NCI-H748 (cell line): Measurements from ENCODE around the gene SMIM27.
"Not testable (repeated sequence)": the region's sequence is repeated elsewhere in the genome, so short reads cannot be mapped to it uniquely, and the experiment has no call there.

Experiments used
- DNase-seq: peaks from one replicate; lab custom pipeline; 2025; ENCODE audit not compliant: unreplicated experiment; lab: John Stamatoyannopoulos, UW

Gene SMIM27

GRCh38 chr9:32552172-32552872 is at the start of gene SMIM27, which contains the start of gene TOPORS:
TSS of gene SMIM27 (plus strand) at chr9:32552327. CDS start at chr9:32552435, 108 bp downstream.
TSS of gene TOPORS (minus strand) at chr9:32552586. CDS start at chr9:32552436, 150 bp downstream.
- DNase-seq: peak; percentile 96

- DNase-seq: no peak
Observed at GRCh38 chr9:32502464-32502863, 49.7 kb upstream of the SMIM27 start.

- no peak for DNase-seq
Observed at GRCh38 chr9:32503008-32503407, 49.1 kb upstream of the SMIM27 start.

GRCh38 chr9:32508728-32509127 is 43.4 kb upstream of the SMIM27 start:
- no peak for DNase-seq

GRCh38 chr9:32516241-32516640 is 35.9 kb upstream of the SMIM27 start:
- DNase-seq: no peak

- DNase-seq: no peak
Observed at GRCh38 chr9:32518276-32518675, 33.9 kb upstream of the SMIM27 start.

GRCh38 chr9:32523910-32524309 is 28.2 kb upstream of the SMIM27 start:
- no peak for DNase-seq

GRCh38 chr9:32524558-32524891 is 27.6 kb upstream of the SMIM27 start:
- DNase-seq: not testable (repeated sequence)

GRCh38 chr9:32524892-32525708 is 27.0 kb upstream of the SMIM27 start:
- DNase-seq: peak; percentile 86

GRCh38 chr9:32525709-32526030 is 26.5 kb upstream of the SMIM27 start:
- DNase-seq: no peak

GRCh38 chr9:32526041-32526706 is 26.0 kb upstream of the SMIM27 start, which contains the start of gene RIGI:
TSS of gene RIGI (minus strand) at chr9:32526196. CDS start at chr9:32526166, 30 bp downstream.
- DNase-seq: peak; percentile 96

GRCh38 chr9:32526707-32527048 is 25.4 kb upstream of the SMIM27 start:
- DNase-seq: no peak

- DNase-seq: no peak
Observed at GRCh38 chr9:32533336-32533735, 18.8 kb upstream of the SMIM27 start.

GRCh38 chr9:32533816-32534215 is 18.3 kb upstream of the SMIM27 start:
- DNase-seq: no peak

- DNase-seq: no peak
Observed at GRCh38 chr9:32543047-32543446, 9.1 kb upstream of the SMIM27 start.

GRCh38 chr9:32545884-32546283 is 6.2 kb upstream of the SMIM27 start:
- no peak for DNase-seq

- DNase-seq: not testable (repeated sequence)
Observed at GRCh38 chr9:32548213-32548612, 3.9 kb upstream of the SMIM27 start.

- peak; percentile 55 for DNase-seq
Observed at GRCh38 chr9:32550150-32550561, 2.0 kb upstream of the SMIM27 start.

- DNase-seq: peak; percentile 97
Observed at GRCh38 chr9:32550562-32551275, 1.4 kb upstream of the SMIM27 start.

GRCh38 chr9:32551276-32552051 is 663 bp upstream of the SMIM27 start:
- DNase-seq: peak; percentile 79
